ENCODE results near the gene OR51B4. TPM values are rescaled to one million over a fixed set of nuclear protein-coding genes. Genes with fewer than 3 reads are reported as not detected.

Gene OR51B4
- polyA plus RNA-seq, 1 donor (not counting 4 experiments of a cell fraction or from before 2014, with no cell fraction given) = not detected

GRCh38 chr11:5303626-5304025 lies 1.9 kb upstream of the OR51B4 start:
- dilution Hi-C loops (cut with MboI; ENCODE audit: extremely low pct_ligation_motif_present, low sequenced_read_pairs) = no loop called here
- H3K9me3 ChIP-seq (ENCODE audit: control insufficient read depth, low read depth, low read length) = no peaks in the 10 kb centered on the region

GRCh38 chr11:5300251-5300650 lies 1.5 kb downstream of the OR51B4 start:
- no peak overlapping the region for H2AFZ ChIP-seq (ENCODE audit: control insufficient read depth, low read length)
- DNase-seq (ENCODE audit: low read depth, low spot score) (no peak), FAIRE-seq (no peak)
- H3K4me1 ChIP-seq (ENCODE audit: control insufficient read depth, extremely low read depth, insufficient read depth, low read length) = no peaks in the 10 kb centered on the region
- dilution Hi-C loops (cut with MboI; ENCODE audit: extremely low pct_ligation_motif_present, low sequenced_read_pairs) = no loop called here
- no peak overlapping the region for H3K9ac ChIP-seq (ENCODE audit: control insufficient read depth, extremely low read depth, insufficient read depth, low read length)
- H3K4me3 ChIP-seq (ENCODE audit: control insufficient read depth in 2 of 3, extremely low read depth in 1 of 3, insufficient read depth in 2 of 3, low read depth in 1 of 3, low read length in 3 of 3) = no peak overlapping the region
- no peak overlapping the region for H3K27ac ChIP-seq (ENCODE audit: control insufficient read depth, insufficient read depth, low read length)
- H3K4me2 ChIP-seq (ENCODE audit: control insufficient read depth, extremely low read depth, insufficient read depth, low read depth, low read length) = no peak overlapping the region
- no peaks in the 10 kb centered on the region for H3K79me2 ChIP-seq (ENCODE audit: control insufficient read depth, insufficient read depth, low read length)
- H3K27me3 ChIP-seq (ENCODE audit: control insufficient read depth, extremely low read depth, insufficient read depth, low read length) = no peaks in the 10 kb centered on the region
- no peak for TF ChIP-seq CTCF (optimal IDR thresholded peaks at IDR 0.05 in 1 of 3, IDR thresholded peaks at IDR 0.05 in 1 of 3, conservative IDR thresholded peaks at IDR 0.05 in 1 of 3; ENCODE audit: extremely low read depth in 1 of 3, insufficient read depth in 2 of 3, low read length in 3 of 3)
- TF ChIP-seq EZH2 (IDR thresholded peaks at IDR 0.05; ENCODE audit: low read length) = no peak
- H3K9me3 ChIP-seq (ENCODE audit: control insufficient read depth, low read depth, low read length) = no peaks in the 10 kb centered on the region
- H4K20me1 ChIP-seq (ENCODE audit: control insufficient read depth, extremely low read depth, insufficient read depth, low read length) = no peaks in the 10 kb centered on the region
- no peaks in the 10 kb centered on the region for H3K9me1 ChIP-seq (ENCODE audit: control insufficient read depth, extremely low read depth, insufficient read depth, low read length)
- no peaks in the 10 kb centered on the region for H3K36me3 ChIP-seq (ENCODE audit: control insufficient read depth in 2 of 2, extremely low read depth in 1 of 2, insufficient read depth in 2 of 2, low read length in 2 of 2)

More at GRCh38 chr11:5303626-5304025, 1.9 kb upstream of the OR51B4 start:
- H3K9ac ChIP-seq (ENCODE audit: control insufficient read depth, extremely low read depth, insufficient read depth, low read length) = no peak overlapping the region
- no peaks in the 10 kb centered on the region for H4K20me1 ChIP-seq (ENCODE audit: control insufficient read depth, extremely low read depth, insufficient read depth, low read length)
- FAIRE-seq (no peak), DNase-seq (ENCODE audit: low read depth, low spot score) (no peak)
- no peak for TF ChIP-seq CTCF (optimal IDR thresholded peaks at IDR 0.05 in 1 of 3, IDR thresholded peaks at IDR 0.05 in 1 of 3, conservative IDR thresholded peaks at IDR 0.05 in 1 of 3; ENCODE audit: extremely low read depth in 1 of 3, insufficient read depth in 2 of 3, low read length in 3 of 3)
- TF ChIP-seq EZH2 (IDR thresholded peaks at IDR 0.05; ENCODE audit: low read length) = no peak
- no peak overlapping the region for H3K4me3 ChIP-seq (ENCODE audit: control insufficient read depth in 2 of 3, extremely low read depth in 1 of 3, insufficient read depth in 2 of 3, low read depth in 1 of 3, low read length in 3 of 3)
- H3K27me3 ChIP-seq (ENCODE audit: control insufficient read depth, extremely low read depth, insufficient read depth, low read length) = no peaks in the 10 kb centered on the region
- H3K4me1 ChIP-seq (ENCODE audit: control insufficient read depth, extremely low read depth, insufficient read depth, low read length) = no peaks in the 10 kb centered on the region
- no peaks in the 10 kb centered on the region for H3K79me2 ChIP-seq (ENCODE audit: control insufficient read depth, insufficient read depth, low read length)
- no peak overlapping the region for H3K27ac ChIP-seq (ENCODE audit: control insufficient read depth, insufficient read depth, low read length)
- H3K4me2 ChIP-seq (ENCODE audit: control insufficient read depth, extremely low read depth, insufficient read depth, low read depth, low read length) = no peak overlapping the region
- H3K36me3 ChIP-seq (ENCODE audit: control insufficient read depth in 2 of 2, extremely low read depth in 1 of 2, insufficient read depth in 2 of 2, low read length in 2 of 2) = no peaks in the 10 kb centered on the region
- no peaks in the 10 kb centered on the region for H3K9me1 ChIP-seq (ENCODE audit: control insufficient read depth, extremely low read depth, insufficient read depth, low read length)
- H2AFZ ChIP-seq (ENCODE audit: control insufficient read depth, low read length) = no peak overlapping the region
